Endometrial microvascular endothelial cells (primary cell): ENCODE data around the gene FKBP15. TPM values are rescaled to one million over a fixed set of nuclear protein-coding genes. Genes with fewer than 3 reads are reported as not detected.
"Not testable (repeated sequence)": the region's sequence is repeated elsewhere in the genome, so short reads cannot be mapped to it uniquely, and the experiment has no call there.

ENCODE experiments used
- in situ Hi-C: cut with HindIII; loops from 2 replicates; pipeline ENCODE4 v1.10.0; 2017; ENCODE audit warnings: low sequenced_read_pairs, low pct_unique_long_range_greater_than_20kb; ENCODE audit errors: inconsistent ontology term
- total RNA-seq: library from RNA; depleted of rRNA; stranded (reverse); fragments of >200 nt; gene quantifications from one replicate; pipeline ENCODE4 v1.2.3, GENCODE V29; 2015; ENCODE audit errors: inconsistent ontology term

The FKBP15 gene
- total RNA-seq, 1 donor from 2014 or later = 21.1 TPM

DNA sequence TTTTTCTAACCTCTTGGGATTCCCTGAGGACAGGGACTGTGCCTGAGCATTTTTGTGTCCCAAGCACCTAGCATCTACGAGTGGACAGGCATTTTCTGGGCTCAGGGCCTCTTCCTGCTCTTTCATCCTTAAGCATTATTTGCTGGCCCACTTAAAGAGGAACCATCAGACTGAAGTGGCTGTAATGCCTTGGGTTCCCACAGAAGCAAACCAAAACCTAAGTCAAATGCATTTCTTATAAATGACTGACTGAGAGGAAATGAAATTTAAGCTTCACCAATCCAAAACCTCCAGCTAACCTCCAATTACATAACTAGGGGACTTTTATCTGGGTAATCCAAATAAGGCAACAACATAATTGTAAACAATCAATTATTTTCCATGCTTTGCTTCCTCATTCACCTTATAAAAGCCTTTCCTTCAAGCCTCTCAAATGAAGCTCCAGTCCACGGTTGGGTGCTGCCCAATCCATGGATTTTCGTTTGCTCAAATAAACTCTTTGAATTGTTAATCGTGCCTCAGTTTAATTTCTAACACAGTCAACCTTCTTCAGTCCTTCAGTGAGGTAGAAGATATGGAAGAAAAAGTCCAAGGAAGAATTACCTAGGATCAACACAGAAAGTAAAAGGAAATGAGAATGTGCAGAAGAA, 95.6 kb downstream of the FKBP15 start:
- in situ Hi-C loops = no loop called here

DNA sequence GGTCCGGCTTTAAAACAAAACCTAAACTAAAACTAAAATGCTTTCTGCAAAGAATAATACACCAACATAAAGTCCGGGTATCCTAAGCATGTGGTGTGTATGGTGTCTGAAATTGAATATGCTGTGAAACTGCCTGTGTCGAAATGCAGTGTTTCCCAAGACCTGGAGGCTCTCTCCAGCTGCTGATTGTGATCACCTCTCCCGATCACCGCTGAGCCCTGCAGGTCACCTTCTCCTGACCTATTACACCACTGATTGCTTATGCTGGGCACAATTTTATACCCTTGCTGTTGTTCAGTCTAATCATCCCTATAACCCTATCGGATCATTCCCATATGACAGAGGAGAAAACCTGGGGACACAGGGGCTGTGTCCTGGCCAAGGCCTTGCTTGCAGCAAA, 102.2 kb downstream of the FKBP15 start:
- in situ Hi-C loops = not testable (repeated sequence)

Other genes with a start within 250 kb of the FKBP15 start
- not detected for gene ZNF883, start 209.1 kb downstream of the FKBP15 start, total RNA-seq
- 0.84 TPM for gene ZFP37, start 164.6 kb downstream of the FKBP15 start, total RNA-seq
- gene SLC31A2, start 70.3 kb downstream of the FKBP15 start, total RNA-seq = 4.4 TPM
- 17.2 TPM for gene SLC31A1, start 267 bp upstream of the FKBP15 start, total RNA-seq
- gene CDC26, start 54.3 kb upstream of the FKBP15 start, total RNA-seq = 38.0 TPM
- 33.1 TPM for gene PRPF4, start 54.4 kb upstream of the FKBP15 start, total RNA-seq
- gene RNF183, start 82.1 kb upstream of the FKBP15 start, total RNA-seq = not detected
- gene WDR31, start 119.0 kb upstream of the FKBP15 start, total RNA-seq = not detected
- not detected for gene BSPRY, start 128.3 kb upstream of the FKBP15 start, total RNA-seq
- gene HDHD3, start 155.7 kb upstream of the FKBP15 start, total RNA-seq = 5.9 TPM
- gene ALAD, start 180.0 kb upstream of the FKBP15 start, total RNA-seq = 9.6 TPM
- 78.8 TPM for gene POLE3, start 189.4 kb upstream of the FKBP15 start, total RNA-seq
- gene C9orf43, start 189.5 kb upstream of the FKBP15 start, total RNA-seq = 0.09 TPM
- 106 TPM for gene RGS3, start 242.4 kb upstream of the FKBP15 start, total RNA-seq